ENCODE data around the gene ADAM33.

The ADAM33 gene

DNA sequence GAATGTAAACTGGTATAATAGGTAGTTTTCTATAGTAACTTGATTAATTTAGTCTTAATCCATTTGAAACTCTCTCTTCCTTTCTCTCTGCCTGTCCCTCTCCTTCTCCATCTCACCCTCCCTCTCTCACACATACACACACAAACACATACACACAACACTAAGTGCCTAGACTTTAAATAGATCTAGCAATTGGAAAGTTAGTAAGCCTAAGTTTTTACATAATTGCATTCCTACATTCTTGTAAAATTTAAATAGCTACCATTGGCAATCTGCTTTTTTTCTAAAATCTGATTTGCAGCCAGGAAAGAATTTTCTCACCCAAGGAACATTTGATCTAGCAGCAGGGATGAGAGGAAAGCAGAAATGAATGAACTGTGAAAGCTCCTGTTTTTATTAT, 34.3 kb downstream of the ADAM33 start:
- no peak overlapping the region for H3K27ac ChIP-seq (ENCODE audit: insufficient read depth in 1 of 2, low read depth in 1 of 2, low read length in 2 of 2, poor library complexity in 1 of 2, severe bottlenecking in 2 of 2)
- ChIA-PET CTCF (interaction anchor here (1.3 kb wide), 1 partner anchor 26 kb away, joined by 4 read pairs; no protein-coding TSS in a partner anchor), POLR2A (interaction anchor here (0.6 kb wide), 1 partner anchor 918 kb away, joined by 4 read pairs; no protein-coding TSS in a partner anchor)
- no peaks in the 10 kb centered on the region for H3K27me3 ChIP-seq (replicated peaks in 2 of 5; ENCODE audit: control insufficient read depth in 4 of 5, insufficient read depth in 5 of 5, low read length in 4 of 5)
- no peak for DNase-seq
- H3K36me3 ChIP-seq (ENCODE audit: control insufficient read depth in 4 of 4, insufficient read depth in 4 of 4, low read length in 3 of 4) = peaks cover 0 to 29% (median 23%) of the 10 kb centered on the region in 4 experiments
- no peaks in the 10 kb centered on the region for H3K4me1 ChIP-seq (ENCODE audit: control extremely low read depth in 1 of 4, control insufficient read depth in 4 of 4, insufficient read depth in 4 of 4, low read length in 3 of 4)
- no peak overlapping the region for H3K4me3 ChIP-seq (ENCODE audit: control insufficient read depth in 1 of 7, extremely low read depth in 1 of 7, insufficient read depth in 4 of 7, low read depth in 2 of 7, low read length in 6 of 7)
- no peaks in the 10 kb centered on the region for H3K9me3 ChIP-seq (ENCODE audit: control extremely low read depth in 1 of 5, control insufficient read depth in 4 of 5, insufficient read depth in 2 of 5, low read depth in 1 of 5, low read length in 4 of 5)

DNA sequence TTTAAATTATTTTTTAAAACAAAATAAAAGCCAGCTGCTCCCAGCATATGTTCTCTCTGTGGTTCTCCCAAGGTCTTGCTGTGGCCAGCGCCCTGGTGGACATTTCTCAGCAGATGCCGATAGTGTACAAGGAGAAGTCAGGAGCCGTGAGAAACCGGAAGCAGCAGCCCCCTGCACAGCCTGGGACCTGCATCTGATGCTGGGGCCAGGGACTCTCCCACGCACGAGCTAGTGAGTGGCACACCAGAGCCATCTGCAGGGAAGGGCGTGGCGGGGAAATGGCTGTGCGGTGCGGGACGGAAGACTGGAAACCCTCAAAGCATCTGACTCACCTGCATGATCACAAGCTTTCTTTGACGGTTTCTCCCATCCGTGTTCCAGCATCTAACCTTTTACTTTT, 35.2 kb downstream of the ADAM33 start:
- H3K9me3 ChIP-seq (ENCODE audit: control extremely low read depth in 1 of 5, control insufficient read depth in 4 of 5, insufficient read depth in 2 of 5, low read depth in 1 of 5, low read length in 4 of 5) = no peaks in the 10 kb centered on the region
- peaks cover 0 to 33% (median 23%) of the 10 kb centered on the region in 4 experiments for H3K36me3 ChIP-seq (ENCODE audit: control insufficient read depth in 4 of 4, insufficient read depth in 4 of 4, low read length in 3 of 4)
- no peaks in the 10 kb centered on the region for H3K27me3 ChIP-seq (replicated peaks in 2 of 5; ENCODE audit: control insufficient read depth in 4 of 5, insufficient read depth in 5 of 5, low read length in 4 of 5)
- CTCF ChIA-PET = interaction anchor here (1.2 kb wide), 1 partner anchor 30 kb away, joined by 3 read pairs; no protein-coding TSS in a partner anchor
- no peak overlapping the region for H3K27ac ChIP-seq (ENCODE audit: insufficient read depth in 1 of 2, low read depth in 1 of 2, low read length in 2 of 2, poor library complexity in 1 of 2, severe bottlenecking in 2 of 2)
- POLR2A ChIA-PET = no interaction called here
- 91% methylated on average over 12 of the region's 13 CpGs for WGBS (ENCODE audit: insufficient coverage)
- DNase-seq = no peak
- no peaks in the 10 kb centered on the region for H3K4me1 ChIP-seq (ENCODE audit: control extremely low read depth in 1 of 4, control insufficient read depth in 4 of 4, insufficient read depth in 4 of 4, low read length in 3 of 4)
- H3K4me3 ChIP-seq (ENCODE audit: control insufficient read depth in 1 of 7, extremely low read depth in 1 of 7, insufficient read depth in 4 of 7, low read depth in 2 of 7, low read length in 6 of 7) = no peak overlapping the region

DNA sequence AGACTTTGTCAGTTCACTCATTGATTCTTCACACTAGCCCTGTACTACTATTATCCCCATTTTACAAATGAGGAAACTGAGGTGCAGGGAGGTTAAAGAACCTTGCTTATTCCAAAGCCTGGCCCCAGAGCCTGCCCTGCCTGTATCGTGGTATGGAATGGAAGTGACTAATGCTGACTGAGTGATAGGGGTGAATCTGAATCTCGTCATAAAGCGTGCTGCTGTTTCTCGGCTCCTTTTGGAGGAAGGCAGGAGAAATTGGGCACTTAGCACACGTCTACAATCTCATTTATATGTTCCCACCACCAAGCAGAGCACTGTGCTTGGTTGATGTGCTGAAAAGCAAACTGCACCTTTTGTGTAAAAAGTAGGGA, 35.8 kb downstream of the ADAM33 start:
- H3K27ac ChIP-seq (ENCODE audit: insufficient read depth in 1 of 2, low read depth in 1 of 2, low read length in 2 of 2, poor library complexity in 1 of 2, severe bottlenecking in 2 of 2) = no peak overlapping the region
- CTCF ChIA-PET = interaction anchor here (1.2 kb wide), 1 partner anchor 31 kb away, joined by 3 read pairs; no protein-coding TSS in a partner anchor

DNA sequence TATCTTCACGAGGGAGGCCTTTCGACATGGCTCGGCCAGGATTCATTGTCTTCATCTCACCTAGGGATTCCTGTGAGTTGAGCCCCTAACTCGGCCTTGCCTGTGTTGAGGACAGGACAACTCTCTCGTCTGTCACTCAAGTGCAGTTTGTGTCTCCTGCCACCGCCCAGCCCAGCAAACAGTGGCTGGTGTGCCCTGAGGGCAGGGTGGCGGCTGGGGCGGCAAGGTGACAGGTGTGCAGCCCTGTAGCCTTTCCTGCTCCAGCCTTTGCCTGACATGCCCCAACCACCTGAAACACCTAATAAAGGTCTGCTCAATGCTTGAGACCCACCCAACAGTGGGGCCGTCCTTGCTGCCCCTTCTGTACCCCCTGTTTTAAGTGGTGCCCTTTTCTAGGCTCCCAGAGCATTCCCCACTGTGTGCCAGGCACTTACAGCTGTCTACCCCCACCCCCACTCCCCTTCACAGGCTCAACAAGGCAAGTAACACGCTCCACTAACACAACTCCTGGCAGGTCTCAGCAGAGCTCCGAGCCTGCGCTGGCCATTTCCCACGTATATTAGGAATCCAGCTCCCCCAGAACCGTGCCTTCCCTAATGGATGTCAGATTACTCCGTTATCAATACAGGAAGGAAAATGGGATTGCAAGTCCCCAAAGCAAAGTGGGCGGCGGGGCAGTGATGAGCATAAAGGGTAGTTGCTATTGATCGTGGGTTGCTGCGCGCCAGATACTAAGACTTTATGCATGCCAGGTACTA, 36.3 kb downstream of the ADAM33 start:
- no peak overlapping the region for H3K4me3 ChIP-seq (ENCODE audit: control insufficient read depth in 1 of 7, extremely low read depth in 1 of 7, insufficient read depth in 4 of 7, low read depth in 2 of 7, low read length in 6 of 7)
- POLR2A ChIA-PET = no interaction called here
- peaks cover 0 to 33% (median 23%) of the 10 kb centered on the region in 4 experiments for H3K36me3 ChIP-seq (ENCODE audit: control insufficient read depth in 4 of 4, insufficient read depth in 4 of 4, low read length in 3 of 4)
- DNase-seq = no peak
- H3K4me1 ChIP-seq (ENCODE audit: control extremely low read depth in 1 of 4, control insufficient read depth in 4 of 4, insufficient read depth in 4 of 4, low read length in 3 of 4) = no peaks in the 10 kb centered on the region
- H3K27me3 ChIP-seq (replicated peaks in 2 of 5; ENCODE audit: control insufficient read depth in 4 of 5, insufficient read depth in 5 of 5, low read length in 4 of 5) = no peaks in the 10 kb centered on the region
- no peak overlapping the region for H3K27ac ChIP-seq (ENCODE audit: insufficient read depth in 1 of 2, low read depth in 1 of 2, low read length in 2 of 2, poor library complexity in 1 of 2, severe bottlenecking in 2 of 2)
- CTCF ChIA-PET = no interaction called here
- H3K9me3 ChIP-seq (ENCODE audit: control extremely low read depth in 1 of 5, control insufficient read depth in 4 of 5, insufficient read depth in 2 of 5, low read depth in 1 of 5, low read length in 4 of 5) = peaks cover 0 to 5% (median 0%) of the 10 kb centered on the region in 5 experiments
- 97% methylated on average over 14 of the region's 20 CpGs for WGBS (ENCODE audit: insufficient coverage)

More for the DNA sequence above, 35.8 kb downstream of the ADAM33 start:
- no peak for DNase-seq
- H3K4me3 ChIP-seq (ENCODE audit: control insufficient read depth in 1 of 7, extremely low read depth in 1 of 7, insufficient read depth in 4 of 7, low read depth in 2 of 7, low read length in 6 of 7) = no peak overlapping the region
- H3K36me3 ChIP-seq (ENCODE audit: control insufficient read depth in 4 of 4, insufficient read depth in 4 of 4, low read length in 3 of 4) = peaks cover 0 to 33% (median 21%) of the 10 kb centered on the region in 4 experiments
- no peaks in the 10 kb centered on the region for H3K27me3 ChIP-seq (replicated peaks in 2 of 5; ENCODE audit: control insufficient read depth in 4 of 5, insufficient read depth in 5 of 5, low read length in 4 of 5)
- no CpG with 5 or more reads among the region's 5 CpGs for WGBS (ENCODE audit: insufficient coverage)
- POLR2A ChIA-PET = no interaction called here
- H3K4me1 ChIP-seq (ENCODE audit: control extremely low read depth in 1 of 4, control insufficient read depth in 4 of 4, insufficient read depth in 4 of 4, low read length in 3 of 4) = no peaks in the 10 kb centered on the region
- H3K9me3 ChIP-seq (ENCODE audit: control extremely low read depth in 1 of 5, control insufficient read depth in 4 of 5, insufficient read depth in 2 of 5, low read depth in 1 of 5, low read length in 4 of 5) = no peaks in the 10 kb centered on the region

DNA sequence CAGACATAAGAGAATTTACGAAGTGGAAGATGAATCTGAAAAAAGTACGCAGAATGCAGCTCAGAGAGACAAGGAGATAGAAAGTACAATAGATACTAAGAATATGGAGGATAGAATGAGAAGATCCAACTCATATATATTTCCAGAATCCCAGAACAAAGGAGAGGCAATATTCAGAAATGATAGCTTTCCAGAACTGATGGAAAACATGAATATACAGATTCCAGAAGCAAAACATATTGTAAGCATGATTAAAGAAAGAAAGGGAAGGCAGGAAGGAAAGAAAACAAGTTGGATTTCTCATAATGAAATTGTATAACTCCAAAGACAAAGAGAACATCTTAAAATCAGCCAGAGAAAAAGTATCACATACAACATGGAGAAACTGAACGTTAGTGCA, 41.6 kb downstream of the ADAM33 start:
- Histone ChIP-seq H3K4me3 (ENCODE audit: control insufficient read depth in 1 of 7, extremely low read depth in 1 of 7, insufficient read depth in 4 of 7, low read depth in 2 of 7, low read length in 6 of 7) (no peak overlapping the region), H3K4me1 (ENCODE audit: control extremely low read depth in 1 of 4, control insufficient read depth in 4 of 4, insufficient read depth in 4 of 4, low read length in 3 of 4) (no peaks in the 10 kb centered on the region), H3K27ac (ENCODE audit: insufficient read depth in 1 of 2, low read depth in 1 of 2, low read length in 2 of 2, poor library complexity in 1 of 2, severe bottlenecking in 2 of 2) (no peak overlapping the region), H3K36me3 (ENCODE audit: control insufficient read depth in 4 of 4, insufficient read depth in 4 of 4, low read length in 3 of 4) (peaks cover 0 to 26% (median 7%) of the 10 kb centered on the region in 4 experiments), H3K27me3 (replicated peaks in 2 of 5; ENCODE audit: control insufficient read depth in 4 of 5, insufficient read depth in 5 of 5, low read length in 4 of 5) (no peaks in the 10 kb centered on the region), H3K9me3 (ENCODE audit: control extremely low read depth in 1 of 5, control insufficient read depth in 4 of 5, insufficient read depth in 2 of 5, low read depth in 1 of 5, low read length in 4 of 5) (peaks cover 0 to 9% (median 0%) of the 10 kb centered on the region in 5 experiments)
- ChIA-PET CTCF (interaction anchor here (0.6 kb wide), 1 partner anchor 86 kb away, joined by 3 read pairs; no protein-coding TSS in a partner anchor), POLR2A (no interaction called here)
- no CpG with 5 or more reads among the region's 3 CpGs for WGBS (ENCODE audit: insufficient coverage)
- DNase-seq = no peak

DNA sequence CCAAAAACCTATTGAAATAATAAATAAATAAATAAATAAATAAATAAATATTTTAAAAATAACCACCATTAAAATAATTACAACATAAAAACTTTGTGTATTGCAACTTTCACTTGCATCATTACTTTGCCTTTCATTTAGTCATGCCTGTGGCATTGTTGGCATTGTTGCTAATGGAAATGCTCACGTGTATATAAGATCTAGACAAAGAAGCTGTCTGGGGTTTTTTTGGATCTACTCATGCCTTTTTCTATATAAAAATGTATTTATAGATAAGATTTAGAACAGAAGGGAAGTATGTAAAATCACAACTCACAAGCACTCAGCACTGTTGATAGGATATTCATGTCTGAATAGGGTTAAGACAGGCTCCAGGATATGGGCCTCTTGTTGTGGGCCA, 46.5 kb downstream of the ADAM33 start:
- H3K4me3 ChIP-seq (ENCODE audit: control insufficient read depth in 1 of 7, extremely low read depth in 1 of 7, insufficient read depth in 4 of 7, low read depth in 2 of 7, low read length in 6 of 7) = no peak overlapping the region
- H3K9me3 ChIP-seq (ENCODE audit: control extremely low read depth in 1 of 5, control insufficient read depth in 4 of 5, insufficient read depth in 2 of 5, low read depth in 1 of 5, low read length in 4 of 5) = peaks cover 0 to 4% (median 0%) of the 10 kb centered on the region in 5 experiments
- no CpG with 5 or more reads among the region's 1 CpG for WGBS (ENCODE audit: insufficient coverage)
- no peaks in the 10 kb centered on the region for H3K27me3 ChIP-seq (replicated peaks in 2 of 5; ENCODE audit: control insufficient read depth in 4 of 5, insufficient read depth in 5 of 5, low read length in 4 of 5)
- no peak for DNase-seq
- peaks cover 0 to 13% (median 0%) of the 10 kb centered on the region in 4 experiments for H3K36me3 ChIP-seq (ENCODE audit: control insufficient read depth in 4 of 4, insufficient read depth in 4 of 4, low read length in 3 of 4)
- ChIA-PET CTCF (no interaction called here), POLR2A (no interaction called here)
- H3K27ac ChIP-seq (ENCODE audit: insufficient read depth in 1 of 2, low read depth in 1 of 2, low read length in 2 of 2, poor library complexity in 1 of 2, severe bottlenecking in 2 of 2) = no peak overlapping the region
- H3K4me1 ChIP-seq (ENCODE audit: control extremely low read depth in 1 of 4, control insufficient read depth in 4 of 4, insufficient read depth in 4 of 4, low read length in 3 of 4) = no peaks in the 10 kb centered on the region

DNA sequence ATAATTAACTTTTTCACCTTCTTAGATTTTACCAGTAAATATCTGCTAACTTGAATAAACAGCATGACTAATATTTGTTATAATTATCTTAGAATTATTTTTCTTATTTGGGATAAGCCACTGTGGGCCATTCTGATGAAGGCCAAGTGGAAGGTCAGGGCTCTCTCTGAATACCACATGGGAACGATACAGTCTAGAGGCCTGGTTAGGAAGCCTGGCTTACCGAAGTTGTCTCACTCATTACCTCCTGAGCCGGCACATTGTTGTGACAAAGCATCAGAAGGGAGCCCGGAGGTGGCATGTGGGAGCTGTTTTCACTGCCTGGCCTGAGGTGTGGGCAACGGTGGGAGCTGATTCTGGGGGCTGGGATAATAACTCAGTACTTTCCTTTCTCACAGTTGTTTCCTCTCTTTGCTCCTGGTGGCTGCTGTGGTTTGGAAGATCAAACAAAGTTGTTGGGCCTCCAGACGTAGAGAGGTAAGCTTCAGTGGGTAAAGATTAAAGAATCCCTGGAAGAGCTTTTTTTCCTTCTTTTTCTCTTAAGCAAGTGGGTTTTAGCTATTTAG, 47.8 kb downstream of the ADAM33 start:
- ChIA-PET CTCF (interaction anchor here (0.6 to 1.1 kb wide), 2 partner anchors 18 to 1981 kb away, joined by 3 read pairs; no protein-coding TSS in a partner anchor), POLR2A (no interaction called here)
- WGBS (ENCODE audit: insufficient coverage) = 80% methylated on average over 3 of the region's 6 CpGs
- no peaks in the 10 kb centered on the region for H3K9me3 ChIP-seq (ENCODE audit: control extremely low read depth in 1 of 5, control insufficient read depth in 4 of 5, insufficient read depth in 2 of 5, low read depth in 1 of 5, low read length in 4 of 5)
- DNase-seq = no peak
- H3K27me3 ChIP-seq (replicated peaks in 2 of 5; ENCODE audit: control insufficient read depth in 4 of 5, insufficient read depth in 5 of 5, low read length in 4 of 5) = no peaks in the 10 kb centered on the region
- no peak overlapping the region for H3K27ac ChIP-seq (ENCODE audit: insufficient read depth in 1 of 2, low read depth in 1 of 2, low read length in 2 of 2, poor library complexity in 1 of 2, severe bottlenecking in 2 of 2)
- no peaks in the 10 kb centered on the region for H3K4me1 ChIP-seq (ENCODE audit: control extremely low read depth in 1 of 4, control insufficient read depth in 4 of 4, insufficient read depth in 4 of 4, low read length in 3 of 4)
- H3K4me3 ChIP-seq (ENCODE audit: control insufficient read depth in 1 of 7, extremely low read depth in 1 of 7, insufficient read depth in 4 of 7, low read depth in 2 of 7, low read length in 6 of 7) = no peak overlapping the region
- peaks cover 0 to 8% (median 3%) of the 10 kb centered on the region in 4 experiments for H3K36me3 ChIP-seq (ENCODE audit: control insufficient read depth in 4 of 4, insufficient read depth in 4 of 4, low read length in 3 of 4)
